ENCODE measurements around the gene PLB1.

Gene PLB1

GRCh38 chr2:28570431-28570830, 74.6 kb downstream of the PLB1 start:
- no peak for DNase-seq (ENCODE audit: low read depth)
- no peak for TF ChIP-seq CTCF (conservative IDR thresholded peaks at IDR 0.05; ENCODE audit: low read depth, low read length)
- no peak overlapping the region for H3K4me3 ChIP-seq (ENCODE audit: low read length)

GRCh38 chr2:28576714-28577113, 80.9 kb downstream of the PLB1 start:
- DNase-seq (ENCODE audit: low read depth), result no peak
- H3K4me3 ChIP-seq (ENCODE audit: low read length), result no peak overlapping the region
- no peak for TF ChIP-seq CTCF (conservative IDR thresholded peaks at IDR 0.05; ENCODE audit: low read depth, low read length)

GRCh38 chr2:28577791-28578680, 82.2 kb downstream of the PLB1 start:
- no peak overlapping the region for H3K4me3 ChIP-seq (ENCODE audit: low read length)
- no peak for DNase-seq (ENCODE audit: low read depth)
- no peak for TF ChIP-seq CTCF (conservative IDR thresholded peaks at IDR 0.05; ENCODE audit: low read depth, low read length)

- no peak overlapping the region for H3K4me3 ChIP-seq (ENCODE audit: low read length)
- TF ChIP-seq CTCF (conservative IDR thresholded peaks at IDR 0.05; ENCODE audit: low read depth, low read length), result no peak
- DNase-seq (ENCODE audit: low read depth), result no peak
These were observed 82.9 kb downstream of the PLB1 start for GRCh38 chr2:28578774-28579173.

GRCh38 chr2:28579606-28580005, 83.7 kb downstream of the PLB1 start:
- H3K4me3 ChIP-seq (ENCODE audit: low read length), result no peak overlapping the region
- no peak for DNase-seq (ENCODE audit: low read depth)
- no peak for TF ChIP-seq CTCF (conservative IDR thresholded peaks at IDR 0.05; ENCODE audit: low read depth, low read length)

GRCh38 chr2:28580078-28580477, 84.2 kb downstream of the PLB1 start:
- no peak for DNase-seq (ENCODE audit: low read depth)
- no peak overlapping the region for H3K4me3 ChIP-seq (ENCODE audit: low read length)

More at GRCh38 chr2:28580078-28580477, 84.2 kb downstream of the PLB1 start:
- no peak for TF ChIP-seq CTCF (conservative IDR thresholded peaks at IDR 0.05; ENCODE audit: low read depth, low read length)

All from retinal pigment epithelial cell (primary cell).